ENCODE data around the gene FERD3L.

- TF ChIP-seq EZH2 (optimal IDR thresholded peaks at IDR 0.05; ENCODE audit: low read depth, low read length) (no peak), CTCF (IDR thresholded peaks at IDR 0.05; ENCODE audit: low read length) (no peak), EZH2phosphoT487 (IDR thresholded peaks at IDR 0.05; ENCODE audit: low read length) (no peak)
Observed at GRCh38 chr7:19113002-19113350, 32.2 kb downstream of the FERD3L start.
